ENCODE measurements around the gene FOSL2.

Gene FOSL2

DNA sequence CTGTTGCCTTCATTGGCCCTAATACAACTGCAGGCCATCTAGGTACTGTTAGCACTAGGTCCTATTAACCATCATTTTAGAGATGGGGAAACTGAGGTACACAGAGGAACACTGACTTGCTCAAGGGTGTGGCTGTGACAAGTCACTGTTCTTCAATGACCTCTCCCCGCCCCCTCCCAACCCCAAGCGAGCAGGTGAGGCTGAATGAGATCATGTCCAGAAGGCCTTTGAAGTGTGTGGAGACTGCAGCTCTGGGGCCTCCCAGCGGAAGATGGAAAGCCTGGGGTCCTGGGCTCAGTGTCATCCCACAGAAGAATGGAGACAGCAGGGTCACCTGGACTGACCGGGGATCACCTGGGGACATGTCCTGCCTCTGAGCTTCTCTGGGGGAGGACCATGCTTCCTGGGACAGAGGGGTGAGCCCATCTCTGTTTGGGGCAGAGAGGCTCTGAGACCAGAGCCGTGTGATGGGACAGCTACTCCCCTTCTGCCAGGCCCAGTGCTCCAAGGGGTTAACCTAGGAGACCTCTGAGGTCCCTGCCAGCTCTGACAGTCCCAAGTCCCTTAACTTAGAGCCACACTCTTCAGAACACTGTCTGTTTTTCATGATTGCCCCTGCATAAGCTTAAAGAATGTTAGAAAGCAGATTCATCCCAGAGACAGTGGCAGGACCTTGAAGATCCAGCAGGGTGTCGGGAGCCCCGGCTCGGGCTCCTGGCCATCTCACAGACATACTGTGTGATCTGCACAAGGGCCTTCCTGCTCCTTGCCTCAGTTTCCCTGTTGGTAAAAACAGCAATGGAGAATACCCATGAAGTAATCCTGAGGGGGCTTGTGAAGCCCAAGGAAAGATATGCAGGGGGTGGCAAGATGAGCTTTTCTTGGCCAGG lies 16.7 kb upstream of the FOSL2 start:
- no peak for DNase-seq

DNA sequence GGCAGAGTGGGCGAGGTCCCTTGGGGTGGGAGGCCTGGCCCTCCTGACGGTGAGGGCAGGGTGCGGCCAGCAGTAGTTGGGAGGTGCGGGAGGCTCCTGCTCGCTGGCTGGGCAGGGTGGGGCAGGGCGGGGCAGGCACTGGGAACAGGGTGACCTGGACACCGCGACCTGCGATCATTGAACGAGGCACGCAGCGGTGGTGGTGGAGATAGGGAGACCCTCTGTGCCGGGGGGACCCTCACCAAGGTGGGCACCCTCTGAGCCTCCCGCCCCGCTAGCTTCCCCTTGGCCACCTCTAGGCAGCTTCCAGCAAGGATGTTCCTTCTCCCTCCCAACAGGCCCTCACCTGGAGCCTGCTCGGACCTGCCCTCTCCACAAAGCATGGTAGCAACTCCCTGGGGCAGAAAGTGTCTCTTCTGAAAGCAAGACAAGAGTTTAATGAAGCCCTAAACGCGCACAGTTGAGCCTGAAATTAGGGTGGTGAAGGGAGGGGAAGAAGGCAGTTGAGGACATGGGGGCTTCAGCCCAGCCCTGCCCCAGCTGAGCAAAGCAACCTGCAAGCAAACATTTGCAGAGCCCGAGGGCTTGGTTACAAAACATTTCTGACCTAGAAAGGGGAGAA lies 15.4 kb upstream of the FOSL2 start:
- no peak for DNase-seq

DNA sequence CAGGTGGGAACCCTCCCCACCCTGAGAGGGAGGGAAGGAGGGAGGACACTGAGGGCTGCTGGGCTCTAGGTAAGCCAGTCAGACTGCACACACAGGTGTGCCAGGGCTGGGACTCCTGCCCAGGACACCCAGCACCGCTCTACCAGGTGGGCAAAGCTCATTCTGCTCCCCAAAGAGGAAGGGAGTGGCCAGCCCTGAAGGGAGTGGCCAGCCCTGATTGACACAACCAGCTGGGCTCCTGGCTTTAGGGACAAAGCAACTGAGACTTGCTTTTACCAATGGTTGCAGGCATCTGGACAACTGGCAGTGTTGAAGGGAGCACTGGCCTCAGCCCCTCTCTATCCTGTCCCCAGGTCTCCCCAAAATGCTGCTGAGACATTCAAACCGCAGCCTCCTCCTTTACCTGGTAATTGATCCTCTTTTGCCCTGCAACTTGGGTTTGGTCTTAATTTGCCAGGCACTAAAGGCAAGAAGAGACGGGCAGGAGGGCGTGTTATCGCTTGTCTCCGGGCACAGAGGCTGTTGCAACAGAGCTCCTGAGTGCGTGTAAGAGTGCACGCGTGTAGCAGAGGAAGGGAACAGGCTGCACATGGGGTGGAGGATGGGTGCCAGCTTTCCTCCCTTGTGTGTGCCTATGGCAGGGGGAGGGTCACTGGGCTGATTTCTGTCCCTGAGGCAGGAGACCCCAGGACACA lies 14.5 kb upstream of the FOSL2 start:
- no peak for DNase-seq

DNA sequence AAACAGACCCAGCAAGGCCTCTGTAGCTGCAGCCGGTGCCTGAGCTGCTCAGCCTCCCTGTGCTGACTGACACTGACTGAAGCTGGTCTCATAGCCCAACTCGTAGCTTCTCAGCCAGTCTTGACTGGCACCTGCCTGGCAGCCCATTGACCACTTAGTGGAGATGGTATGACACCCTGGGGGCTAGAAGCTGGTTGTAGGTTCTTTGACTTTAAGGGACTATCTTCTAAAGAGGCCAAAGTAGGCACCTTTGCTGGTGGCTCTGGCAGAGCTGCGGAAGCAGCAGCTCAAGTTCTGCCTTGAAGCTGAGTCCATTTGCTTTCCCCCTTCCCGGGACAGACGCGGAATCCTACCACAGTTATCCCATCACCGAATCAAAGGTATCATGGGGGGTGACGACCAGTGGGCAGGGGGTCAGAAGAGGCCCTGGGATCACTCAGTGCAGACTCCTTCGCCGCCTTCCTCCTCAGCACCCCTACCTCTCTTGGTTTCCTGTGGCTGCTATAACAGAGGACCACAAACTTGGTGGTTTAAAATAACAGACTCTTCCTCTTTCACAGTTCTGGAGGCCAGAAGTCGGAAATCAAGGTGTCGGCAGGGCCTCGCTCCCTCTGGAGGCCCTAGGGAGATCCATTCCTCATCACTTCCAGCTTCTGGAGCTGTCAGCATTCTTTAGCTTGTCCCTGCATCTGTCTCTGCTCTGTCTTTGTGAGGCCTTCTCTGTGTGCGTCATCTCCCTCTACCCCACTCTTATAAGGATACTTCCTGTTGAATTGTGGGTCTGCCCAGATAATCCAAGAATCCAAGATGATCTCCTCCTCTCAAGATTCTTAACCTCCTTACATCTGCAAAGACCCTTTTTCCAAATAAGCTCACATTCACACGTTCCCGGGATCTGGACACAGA lies 13.7 kb upstream of the FOSL2 start:
- DNase-seq: no peak

DNA sequence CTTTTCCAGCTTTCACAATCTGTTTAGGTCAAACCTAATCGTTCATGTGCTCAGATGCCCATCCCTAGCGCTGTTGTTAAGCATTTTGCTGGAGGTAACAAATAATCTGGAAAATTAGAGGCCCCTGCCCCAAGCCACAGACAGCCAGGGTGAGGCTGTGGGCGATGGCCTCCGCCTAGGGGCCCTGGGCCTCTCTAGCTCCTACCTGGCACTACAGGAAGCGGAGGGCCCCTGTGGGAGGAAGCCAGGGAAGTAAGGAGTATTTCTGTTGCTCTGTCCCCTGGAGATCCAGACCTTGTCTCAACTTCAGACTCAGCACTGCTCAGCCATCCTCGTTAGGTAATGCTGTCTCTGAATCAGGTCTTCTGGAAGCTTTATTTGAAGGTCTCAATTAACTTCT lies 12.4 kb upstream of the FOSL2 start:
- no peak for DNase-seq

DNA sequence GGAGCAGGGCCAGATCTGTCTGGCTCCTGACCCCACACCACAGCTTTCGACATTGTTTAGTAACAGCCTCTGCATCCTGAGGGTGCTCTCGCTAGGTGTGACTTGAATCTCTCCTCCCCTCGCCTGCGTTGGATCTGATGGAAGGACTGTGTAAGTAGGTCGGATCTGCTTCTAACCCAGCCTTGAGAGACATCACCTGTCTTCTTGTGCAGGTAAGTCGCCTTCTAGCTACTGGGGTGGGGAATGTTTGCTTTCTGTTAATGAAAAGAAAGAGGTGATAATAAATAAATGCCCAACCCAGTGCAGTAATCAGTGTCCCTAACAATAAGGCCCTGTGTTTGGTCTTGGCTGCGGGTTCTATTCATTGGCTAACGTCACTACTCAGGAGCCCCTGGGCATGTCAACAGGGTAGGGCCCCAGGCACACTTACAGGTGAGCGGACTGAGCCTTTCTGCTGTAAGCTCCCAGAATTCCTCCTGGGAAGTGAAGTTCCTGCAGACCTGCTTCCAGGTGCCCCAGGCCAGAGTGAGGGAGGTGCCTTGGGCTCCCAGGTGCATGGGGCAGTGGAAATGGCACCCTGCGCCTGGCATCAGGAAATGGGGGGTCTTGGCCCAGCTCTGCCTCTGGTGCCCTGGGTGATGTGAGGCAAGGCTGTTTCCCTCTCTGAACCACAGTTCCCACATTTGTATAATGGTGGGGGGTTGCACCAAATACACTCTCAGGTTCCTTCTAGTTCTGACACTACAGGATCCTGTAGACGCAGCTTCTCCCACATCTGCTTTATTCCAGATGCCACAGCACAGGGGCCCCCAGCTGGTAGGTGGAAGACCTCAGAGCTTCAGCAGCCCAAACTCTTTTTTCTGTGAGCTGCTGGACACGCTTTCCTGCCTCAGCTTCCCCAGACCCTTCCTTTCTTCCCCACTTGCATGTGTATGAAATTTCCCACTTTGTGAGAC lies 11.2 kb upstream of the FOSL2 start:
- no peak for DNase-seq

DNA sequence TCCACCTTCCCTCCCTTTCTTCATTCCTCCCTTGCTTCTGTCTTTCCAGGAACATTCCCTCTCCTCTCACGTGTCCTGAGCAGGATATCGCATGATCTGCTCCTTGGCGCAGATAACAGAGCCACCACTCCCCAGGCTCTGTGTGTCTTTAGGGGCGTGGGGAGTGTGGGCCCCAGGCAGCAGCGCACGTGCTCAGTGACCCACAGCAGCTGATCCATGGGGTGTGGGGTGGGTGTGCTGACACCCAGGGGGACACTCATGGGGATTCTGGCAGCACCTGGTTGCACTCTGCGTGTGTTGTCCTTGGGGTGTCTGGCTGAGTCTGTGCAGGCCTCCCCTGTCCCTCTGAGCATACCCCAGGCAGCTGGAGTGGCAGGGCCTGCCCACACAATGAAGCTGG lies 9.9 kb upstream of the FOSL2 start:
- no peak for DNase-seq

DNA sequence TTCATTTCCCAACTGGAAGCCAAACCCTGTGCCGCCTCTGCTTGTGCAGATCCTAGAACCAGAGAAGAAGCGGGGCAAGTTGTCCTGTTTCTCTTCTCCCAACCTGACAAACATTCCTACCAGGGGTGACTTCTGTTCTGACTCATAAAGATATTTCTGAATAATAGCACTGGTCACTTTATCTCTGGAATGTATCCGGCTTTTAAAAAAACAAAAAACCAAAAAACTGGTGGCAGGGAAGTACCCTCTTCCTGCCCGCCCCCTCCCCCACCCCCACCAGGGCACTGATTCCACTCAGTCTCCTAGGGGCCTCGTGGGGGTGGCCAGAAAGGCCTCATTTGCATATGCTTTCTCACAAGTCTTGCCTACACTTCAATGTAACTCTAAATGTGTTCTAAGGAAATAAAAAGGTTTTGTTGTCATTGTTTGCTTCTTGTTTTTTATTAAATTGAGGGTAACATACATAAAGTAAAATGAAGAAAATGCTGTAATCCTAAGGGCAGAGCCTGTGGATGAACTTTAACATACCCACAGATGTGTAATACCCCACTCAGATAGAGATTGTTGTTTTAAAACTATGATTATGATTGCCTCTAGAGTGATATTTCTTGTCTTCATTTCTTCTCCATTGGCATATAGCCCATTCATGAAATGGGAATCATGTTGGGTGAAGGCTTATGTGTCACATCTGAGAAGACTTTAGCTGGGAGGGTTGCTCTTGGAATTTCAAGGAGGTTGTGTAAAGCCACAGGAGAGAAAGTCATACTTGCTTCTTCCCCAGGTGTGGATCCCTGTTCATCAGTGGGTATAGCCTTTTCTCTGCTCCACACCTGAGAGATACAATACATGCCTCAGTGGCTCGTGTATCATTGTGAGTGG lies 5.3 kb upstream of the FOSL2 start:
- no peak for DNase-seq

DNA sequence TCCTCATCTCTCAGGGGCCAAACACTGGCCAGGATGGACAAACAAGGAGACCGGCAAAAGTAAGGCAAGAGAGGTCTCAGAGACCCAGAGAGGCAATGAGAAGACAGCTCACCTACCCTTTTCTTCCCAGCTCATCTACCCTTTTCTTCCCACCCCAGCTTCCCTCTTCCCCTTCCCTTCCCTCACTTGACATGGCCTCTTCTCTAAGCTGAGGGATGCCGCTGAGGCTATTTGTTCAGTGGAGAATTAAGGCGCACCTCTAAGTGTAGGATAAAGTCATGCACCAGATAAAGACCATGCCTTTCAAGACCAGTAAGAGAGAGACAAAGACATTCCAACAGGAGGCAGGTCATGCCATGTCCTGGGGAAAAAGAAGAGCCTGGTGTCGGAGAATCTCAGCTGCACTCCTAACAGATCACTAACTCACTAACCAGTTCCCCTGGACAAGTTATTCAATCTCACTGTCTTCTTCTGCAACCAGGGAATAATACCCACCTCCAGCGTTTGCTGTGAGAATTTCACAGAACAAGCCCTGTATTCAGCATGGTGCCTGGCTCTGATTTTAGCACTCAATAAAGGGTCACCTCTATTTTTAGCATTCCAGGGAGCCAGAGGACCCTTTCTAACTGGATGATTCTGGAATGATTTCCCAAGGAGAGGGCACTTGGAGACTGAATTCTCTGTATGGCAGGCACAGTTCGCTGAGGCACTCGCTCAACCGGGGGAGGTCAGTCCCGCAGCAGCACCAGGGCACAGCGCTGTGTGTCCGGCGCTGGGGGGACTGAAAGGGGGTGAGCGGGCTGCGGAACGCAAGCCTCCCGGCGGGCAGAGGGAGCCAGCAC lies 3.0 kb upstream of the FOSL2 start:
- DNase-seq: no peak

DNA sequence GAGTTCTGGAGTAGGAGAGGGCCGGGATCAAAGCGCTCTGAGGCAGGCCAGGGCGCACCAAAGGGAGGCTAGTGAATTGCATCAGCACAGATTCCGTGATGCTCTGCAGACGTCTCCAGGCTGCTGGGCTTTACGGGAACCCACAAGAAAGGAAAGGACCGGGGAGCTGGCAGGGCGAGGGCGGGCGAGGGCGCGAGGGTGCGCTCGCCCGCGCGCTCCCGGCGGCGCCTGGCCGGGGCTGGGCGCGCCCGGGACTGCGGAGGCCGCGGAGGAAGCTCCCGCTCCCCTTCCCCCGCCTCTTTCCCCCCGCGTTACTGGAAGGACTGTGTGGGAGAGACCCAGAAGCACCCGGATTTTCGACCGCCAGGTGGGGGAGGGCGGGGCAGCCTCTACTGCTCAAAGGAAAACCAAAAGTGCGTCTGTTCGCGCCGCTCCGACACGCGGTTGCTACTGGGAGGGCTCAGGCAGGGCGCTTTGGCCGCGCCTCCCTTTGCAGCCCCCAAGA lies 2.4 kb upstream of the FOSL2 start:
- peak; percentile 45 for DNase-seq

DNA sequence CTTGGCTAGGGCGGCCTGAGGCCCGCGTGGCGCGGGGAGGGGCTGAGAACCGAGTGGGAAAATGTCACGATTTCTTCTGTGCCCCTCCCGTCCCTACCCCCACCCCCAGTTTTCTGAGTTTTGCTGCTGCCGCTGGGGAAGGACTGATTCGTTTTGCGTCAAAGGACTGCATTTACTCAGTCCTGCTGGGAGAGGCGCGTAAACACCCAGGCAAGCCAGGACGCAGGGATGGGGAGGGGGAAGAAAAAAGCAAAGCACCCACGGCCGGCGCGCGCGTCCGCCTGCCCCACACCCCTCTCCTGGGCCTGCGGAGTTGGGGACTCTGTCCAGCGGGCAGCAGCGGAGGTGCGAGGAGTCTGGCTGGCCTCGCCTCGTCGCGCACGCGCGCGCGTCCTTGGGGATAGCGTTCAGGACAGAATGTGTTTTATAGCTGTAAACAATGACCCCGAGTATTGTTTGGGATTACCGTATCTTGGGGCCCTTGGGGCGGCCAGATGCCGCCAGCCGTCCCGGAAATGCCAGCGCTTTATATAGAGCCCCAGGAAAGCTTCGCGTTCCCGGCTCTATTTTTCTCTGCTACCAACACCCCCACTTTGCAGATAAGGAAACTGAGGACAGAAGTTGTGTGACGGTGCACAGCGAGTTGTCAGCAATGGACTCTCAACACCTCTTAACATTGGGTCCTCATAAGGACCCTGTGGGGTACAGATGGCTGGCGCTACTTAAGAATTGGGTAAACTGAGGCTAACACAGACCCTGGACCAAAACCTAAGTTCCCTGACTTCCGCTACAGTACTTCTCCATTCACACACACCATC lies 1.7 kb upstream of the FOSL2 start:
- no peak for DNase-seq

DNA sequence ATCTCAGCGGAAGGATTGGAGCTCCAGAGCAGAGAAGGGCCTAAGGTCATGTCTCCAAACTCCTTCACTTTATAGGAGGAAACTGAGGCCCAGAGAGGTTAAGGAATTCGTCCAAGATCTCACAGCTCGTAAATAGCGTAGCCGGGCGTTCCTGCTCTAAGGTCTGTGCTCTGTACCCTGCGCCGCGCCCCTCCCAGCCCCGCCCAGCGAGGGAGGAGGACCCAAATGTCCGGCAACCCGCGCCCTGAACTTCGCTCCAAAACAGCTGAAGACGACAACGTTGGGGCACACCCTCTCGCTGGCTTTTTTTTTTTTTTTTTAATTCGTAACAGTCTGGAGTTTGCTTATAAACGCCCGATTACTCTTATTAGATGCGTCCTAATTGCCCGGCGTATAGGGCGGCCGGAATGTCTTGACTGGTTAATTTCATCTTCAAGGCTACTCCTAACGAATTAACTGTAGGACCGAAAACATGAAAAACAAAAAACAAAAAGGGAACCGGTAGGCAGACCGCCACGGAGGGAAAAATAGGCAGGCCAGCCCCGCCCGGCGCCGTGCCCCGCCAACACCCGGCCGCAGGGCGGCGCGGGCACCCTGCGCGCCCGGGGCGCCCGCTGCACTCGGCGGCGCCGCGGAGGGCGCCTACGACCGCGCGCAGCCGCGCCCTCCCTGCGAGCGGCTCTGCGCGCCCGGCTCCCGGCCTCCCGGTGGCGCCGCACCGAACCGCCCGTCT lies 928 bp upstream of the FOSL2 start:
- DNase-seq: peak; percentile 41

DNA sequence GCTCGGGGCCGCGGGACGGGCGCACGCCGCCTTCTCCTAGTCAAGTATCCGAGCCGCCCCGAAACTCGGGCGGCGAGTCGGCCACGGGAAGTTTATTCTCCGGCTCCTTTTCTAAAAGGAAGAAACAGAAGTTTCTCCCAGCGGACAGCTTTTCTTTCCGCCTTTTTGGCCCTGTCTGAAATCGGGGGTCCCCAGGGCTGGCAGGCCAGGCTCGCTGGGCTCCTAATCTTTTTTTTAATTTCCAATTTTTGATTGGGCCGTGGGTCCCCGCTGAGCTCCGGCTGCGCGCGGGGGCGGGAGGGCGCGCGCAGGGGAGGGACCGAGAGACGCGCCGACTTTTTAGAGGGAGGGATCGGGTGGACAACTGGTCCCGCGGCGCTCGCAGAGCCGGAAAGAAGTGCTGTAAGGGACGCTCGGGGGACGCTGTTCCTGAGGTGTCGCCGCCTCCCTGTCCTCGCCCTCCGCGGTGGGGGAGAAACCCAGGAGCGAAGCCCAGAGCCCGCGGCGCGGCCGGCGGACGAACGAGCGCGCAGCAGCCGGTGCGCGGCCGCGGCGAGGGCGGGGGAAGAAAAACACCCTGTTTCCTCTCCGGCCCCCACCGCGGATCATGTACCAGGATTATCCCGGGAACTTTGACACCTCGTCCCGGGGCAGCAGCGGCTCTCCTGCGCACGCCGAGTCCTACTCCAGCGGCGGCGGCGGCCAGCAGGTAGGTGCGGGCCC lies 617 bp downstream of the FOSL2 start:
- no peak for DNase-seq

DNA sequence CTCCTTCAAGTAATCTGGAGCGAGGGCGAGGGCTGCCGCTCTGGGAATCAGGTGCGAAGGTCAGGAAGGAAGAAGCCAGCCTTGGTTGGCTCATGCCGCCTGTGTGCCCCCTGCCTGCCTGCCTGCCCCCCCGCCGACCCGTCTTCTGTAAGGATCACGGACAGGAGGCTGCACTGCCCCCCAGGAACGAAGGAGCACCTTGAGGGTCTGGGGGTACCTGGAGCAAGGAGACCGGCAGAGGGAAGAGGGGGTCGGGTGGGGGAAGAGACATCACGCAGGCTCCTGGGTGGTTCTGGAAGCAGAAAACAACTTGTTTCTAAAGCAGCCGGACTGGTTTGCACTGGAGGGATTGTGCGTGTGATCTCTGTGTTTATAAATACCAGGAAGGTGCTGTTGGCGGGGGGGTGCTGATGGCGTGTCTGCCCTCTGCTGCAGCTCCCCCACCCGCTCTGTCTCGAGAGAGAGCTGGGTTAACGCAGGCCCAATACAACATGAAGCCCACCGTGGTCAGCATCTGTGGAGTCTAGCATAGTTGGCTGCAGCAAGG lies 1.7 kb downstream of the FOSL2 start:
- no peak for DNase-seq

DNA sequence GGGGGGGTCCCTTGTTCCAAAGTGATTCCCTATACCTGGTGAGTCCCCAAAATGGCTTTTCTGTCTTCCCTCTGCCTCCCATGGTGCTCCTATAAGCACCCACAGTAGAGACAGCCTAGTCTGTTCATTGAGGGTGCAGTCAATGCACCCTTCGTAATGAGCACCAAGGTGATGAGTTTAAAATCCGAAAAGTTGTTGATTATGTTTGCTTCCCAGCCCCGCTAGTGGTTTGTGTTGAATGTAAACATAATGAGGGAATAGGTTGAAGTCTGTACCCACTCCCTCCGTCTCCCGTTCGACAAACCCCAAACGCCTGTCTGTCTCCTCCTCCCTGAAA lies 2.3 kb downstream of the FOSL2 start:
- no peak for DNase-seq

DNA sequence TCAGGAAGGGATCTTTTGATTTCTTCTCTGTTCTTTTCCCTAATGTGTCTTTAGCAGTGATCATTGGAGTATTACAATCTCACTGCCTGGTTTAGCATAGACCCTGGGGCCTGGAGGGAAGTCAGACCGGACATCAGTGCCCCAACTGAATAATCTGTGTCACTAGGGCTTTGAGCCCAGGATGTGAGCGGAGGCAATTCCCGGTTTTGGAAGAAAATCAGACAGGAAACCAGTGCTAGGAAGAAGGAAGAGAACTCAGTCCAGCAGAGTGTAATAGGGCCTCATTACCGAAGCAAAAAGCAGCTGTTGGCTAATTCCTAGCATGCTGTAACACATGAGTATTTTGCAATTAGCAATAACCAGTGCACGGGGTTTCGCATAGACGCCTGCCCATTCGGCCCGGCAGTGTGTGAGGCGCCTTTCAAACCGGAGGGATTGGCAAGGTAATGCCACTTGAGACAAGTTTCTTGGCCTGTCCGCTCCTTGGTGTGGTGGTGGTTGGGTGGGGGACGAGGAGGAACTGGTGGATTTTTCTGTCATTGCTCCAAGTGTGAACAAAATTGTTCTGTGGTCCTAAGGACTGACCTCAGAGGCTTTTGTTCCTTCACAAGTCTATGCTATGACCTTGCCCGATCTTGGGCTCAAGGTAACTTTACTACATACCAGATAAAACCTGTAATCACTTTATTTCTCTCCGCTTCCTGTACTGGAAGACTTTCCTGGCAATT lies 2.8 kb downstream of the FOSL2 start:
- DNase-seq: no peak

Measured in SHP77 treated with DMSO at 0.1 percent for 48 hours (cell line).